CD4-positive, alpha-beta T cell treated with Interleukin-2 at 100 ng/mL for 4 hours (primary cell): ENCODE results near the gene UNC119B.
"Not testable (repeated sequence)": the region's sequence is repeated elsewhere in the genome, so short reads cannot be mapped to it uniquely, and the experiment has no call there.

Source experiments
- DNase-seq: peaks from one replicate; pipeline ENCODE4 v3.0.0-alpha.2; 2020; ENCODE audit warnings: low spot score

The UNC119B gene

DNA sequence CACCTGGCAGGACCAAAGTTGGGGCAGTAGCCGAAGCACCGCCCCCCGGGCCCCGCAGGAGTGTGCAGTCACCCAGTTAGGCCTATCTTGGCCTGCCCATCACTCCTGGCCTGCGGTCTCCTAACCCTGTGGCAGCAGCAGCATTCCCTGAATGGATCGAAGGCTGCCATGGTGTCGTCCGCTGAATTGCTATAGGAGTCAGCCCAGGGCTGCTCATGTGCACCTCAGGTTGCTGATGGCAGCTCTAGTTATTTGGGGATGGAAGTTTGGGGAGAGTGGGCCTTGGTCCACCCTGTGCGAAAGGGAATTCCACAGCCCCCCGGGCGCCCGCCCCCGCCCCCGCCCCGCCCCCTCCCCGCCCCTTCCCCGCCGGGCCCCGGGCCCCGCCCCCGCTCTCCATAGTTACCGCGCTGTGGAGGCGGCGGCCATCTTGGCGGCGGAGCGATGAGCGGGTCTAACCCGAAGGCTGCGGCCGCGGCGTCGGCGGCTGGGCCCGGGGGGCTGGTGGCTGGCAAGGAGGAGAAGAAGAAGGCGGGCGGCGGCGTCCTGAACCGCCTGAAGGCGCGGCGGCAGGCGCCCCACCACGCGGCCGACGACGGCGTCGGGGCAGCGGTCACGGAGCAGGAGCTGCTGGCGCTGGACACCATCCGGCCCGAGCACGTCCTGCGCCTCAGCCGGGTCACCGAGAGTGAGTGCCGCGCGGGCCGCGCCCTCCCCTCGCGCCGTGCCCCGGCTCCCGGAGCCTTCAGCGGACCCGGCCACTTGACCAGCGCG, at the start of gene UNC119B:
Gene UNC119B, plus strand, starts transcription at position 428 of the 774 bp plus-strand sequence. Its CDS starts 17 bp downstream, at position 445.
- DNase-seq, result peak; percentile 68

DNA sequence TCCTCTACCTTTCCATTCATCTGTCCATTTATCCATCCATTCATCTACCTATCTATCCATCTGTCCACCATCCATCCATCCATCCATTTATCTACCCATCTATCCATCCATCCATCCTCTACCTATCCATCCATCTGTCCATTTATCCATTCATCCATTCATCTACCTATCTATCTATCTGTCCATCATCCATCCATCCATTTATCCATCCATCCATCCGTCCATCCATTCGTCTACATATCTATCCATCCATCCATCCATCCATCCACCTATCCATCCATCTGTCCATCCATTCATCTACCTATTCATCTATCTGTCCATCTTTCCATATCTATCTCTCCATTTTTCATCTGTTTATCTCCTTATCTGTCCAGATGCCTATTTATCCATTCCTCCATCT, 48.8 kb upstream of the UNC119B start:
- DNase-seq, result no peak

DNA sequence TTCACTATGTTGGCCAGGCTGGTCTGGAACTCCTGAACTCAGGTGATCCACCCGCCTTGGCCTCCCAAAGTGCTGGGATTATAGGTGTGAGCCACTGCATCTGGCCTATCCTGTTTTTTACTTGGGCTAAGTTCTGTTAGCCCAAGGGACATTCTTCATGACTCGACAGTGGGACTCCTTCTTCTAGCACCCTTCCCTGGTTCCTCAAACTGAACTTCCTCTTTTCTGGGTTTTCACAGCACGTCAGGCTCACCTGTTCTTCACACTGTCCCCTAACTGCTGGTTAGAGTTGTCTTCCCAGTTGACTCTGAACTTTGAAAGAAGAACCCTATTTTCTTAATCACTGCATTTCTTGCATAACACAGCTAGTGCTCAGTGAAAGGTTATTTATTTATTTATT, 47.4 kb upstream of the UNC119B start:
- DNase-seq, result no peak

DNA sequence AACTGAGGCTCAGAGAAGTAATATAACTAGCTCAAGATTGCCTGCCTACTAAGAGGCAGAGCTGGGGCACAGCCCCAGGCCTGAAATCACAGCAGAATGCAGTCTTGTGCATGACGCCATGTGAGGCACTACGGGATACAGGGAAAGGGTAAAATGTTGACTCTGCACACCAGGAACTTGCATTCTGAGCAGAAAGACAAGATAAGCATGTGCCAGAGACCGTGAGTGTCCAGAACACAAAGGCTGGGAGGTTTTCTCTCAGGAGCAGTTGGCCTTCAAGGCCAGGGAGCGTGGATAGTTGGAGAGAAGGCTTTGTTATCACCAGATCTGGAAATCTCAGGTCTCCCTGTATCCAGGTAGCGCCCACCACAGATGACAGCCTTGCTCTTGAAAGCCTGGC, 46.5 kb upstream of the UNC119B start:
- DNase-seq, result no peak

DNA sequence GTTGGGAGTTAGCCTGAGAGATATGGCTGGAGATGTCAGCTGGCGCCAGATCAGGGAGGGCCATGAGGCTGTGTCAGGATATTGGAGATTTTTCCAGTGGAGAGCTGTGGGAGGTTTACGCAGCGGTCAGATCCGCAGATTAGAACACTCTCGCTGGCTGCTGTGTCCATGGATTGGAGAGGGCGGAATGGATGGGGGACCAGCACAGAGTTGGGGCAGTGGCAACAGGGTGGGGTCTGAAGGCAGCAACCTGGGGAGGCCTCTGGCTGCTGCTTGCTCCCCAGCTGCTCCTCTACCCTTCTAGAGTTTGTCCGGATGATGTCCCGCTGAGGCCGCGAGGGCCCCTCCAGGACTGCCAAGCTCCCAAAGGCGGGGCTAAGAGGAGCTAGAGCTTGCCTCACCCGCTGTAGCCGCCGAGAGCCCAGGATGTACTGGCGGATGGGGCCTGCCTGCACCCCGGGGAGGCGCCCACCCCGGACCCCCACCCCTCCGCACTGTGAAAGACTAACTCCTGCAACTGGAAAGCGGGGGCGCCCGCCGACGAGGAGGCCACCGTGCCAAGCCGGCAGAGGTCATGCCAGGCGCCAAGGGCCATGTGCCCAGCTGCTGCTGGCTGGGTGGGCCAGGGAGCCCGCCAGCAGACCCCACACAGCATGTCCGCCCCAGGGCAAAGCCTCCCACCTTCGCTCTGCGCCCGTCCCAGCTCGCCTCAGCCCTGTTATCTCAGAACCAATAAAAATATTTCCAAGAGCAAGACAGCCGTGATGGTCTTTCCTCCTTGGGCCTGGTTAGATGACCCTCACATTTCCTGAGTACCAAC, 43.5 kb upstream of the UNC119B start:
- DNase-seq, result no peak

DNA sequence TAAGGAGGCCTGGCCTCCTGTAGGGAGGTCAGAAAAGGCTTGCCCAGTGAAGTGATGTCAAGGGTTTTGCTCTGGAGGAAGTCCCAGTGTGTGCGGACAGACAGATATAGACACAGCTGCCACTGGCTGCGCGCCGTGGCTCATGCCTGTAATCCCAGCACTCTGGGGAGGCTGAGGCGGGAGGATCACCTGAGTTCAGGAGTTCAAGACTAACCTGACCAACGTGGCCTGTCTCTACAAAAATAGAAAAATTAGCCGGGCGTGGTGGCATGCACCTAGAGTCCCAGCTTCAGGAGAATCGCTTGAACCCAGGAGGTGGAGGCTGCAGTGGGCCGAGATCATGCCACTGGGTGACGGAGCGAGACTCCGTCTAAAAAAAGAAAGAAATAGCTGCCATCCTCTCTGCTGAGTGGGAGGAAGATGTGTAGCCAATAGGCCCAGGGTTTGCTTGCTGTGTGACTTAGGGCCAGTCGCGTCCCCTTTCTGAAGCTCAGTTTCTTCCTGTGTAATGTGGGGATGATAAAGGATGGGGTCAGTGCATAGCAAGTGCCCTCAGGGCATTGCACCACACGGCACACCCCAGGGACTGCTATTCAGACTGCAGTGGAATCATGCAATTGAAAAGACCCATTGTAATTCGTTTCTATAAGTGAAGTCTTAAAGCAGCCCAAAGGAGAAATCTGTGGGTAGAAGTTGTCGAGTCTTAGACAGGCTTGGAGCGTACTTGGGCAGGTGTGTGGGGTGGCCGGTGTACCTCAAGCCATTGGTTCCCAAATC, 42.0 kb upstream of the UNC119B start:
- DNase-seq, result no peak

DNA sequence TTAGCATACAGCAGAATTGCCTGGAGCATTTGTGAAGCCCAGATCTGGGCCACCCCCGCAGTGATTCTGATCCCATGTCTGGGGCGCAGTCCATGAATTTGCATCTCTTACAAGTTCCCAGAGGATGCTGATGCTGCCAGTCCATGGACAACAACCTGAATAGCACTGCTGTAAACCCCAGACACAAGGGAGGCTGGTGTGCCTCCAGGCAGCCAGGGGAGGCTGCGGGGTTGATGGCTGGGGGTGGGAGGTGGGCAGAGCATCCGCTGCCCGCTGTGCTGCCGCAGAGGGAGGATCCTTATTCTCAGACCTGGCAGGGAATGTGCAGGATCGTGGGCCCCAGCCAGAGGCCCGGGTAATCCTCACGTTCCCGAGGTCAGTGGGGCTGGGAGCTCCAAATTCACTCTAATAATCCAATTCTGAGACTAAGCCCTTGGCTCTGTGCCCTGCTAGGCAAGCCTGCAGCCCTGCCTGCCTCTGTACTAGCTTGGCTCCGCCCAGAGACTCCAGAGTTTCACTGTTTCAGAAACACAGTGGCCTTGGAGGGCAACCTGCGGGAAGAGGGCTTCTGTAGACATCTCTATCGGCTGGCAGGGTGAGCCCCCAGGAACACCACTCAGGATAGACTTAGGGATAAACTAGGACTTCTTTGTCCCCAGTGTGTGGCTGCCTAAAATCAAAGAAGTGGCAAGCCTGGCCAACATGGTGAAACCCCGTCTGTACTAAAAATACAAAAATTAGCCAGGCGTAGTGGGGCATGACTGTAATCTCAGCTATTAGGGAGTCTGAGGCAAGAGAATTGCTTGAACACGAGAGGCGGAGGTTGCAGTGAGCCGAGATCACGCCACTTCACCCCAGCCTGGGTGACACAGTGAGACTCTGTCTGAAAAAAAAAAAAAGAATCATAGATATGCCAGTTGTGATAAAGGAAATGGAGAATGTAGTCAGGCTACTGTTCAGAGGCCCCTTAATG, 41.1 kb upstream of the UNC119B start:
- DNase-seq, result no peak

DNA sequence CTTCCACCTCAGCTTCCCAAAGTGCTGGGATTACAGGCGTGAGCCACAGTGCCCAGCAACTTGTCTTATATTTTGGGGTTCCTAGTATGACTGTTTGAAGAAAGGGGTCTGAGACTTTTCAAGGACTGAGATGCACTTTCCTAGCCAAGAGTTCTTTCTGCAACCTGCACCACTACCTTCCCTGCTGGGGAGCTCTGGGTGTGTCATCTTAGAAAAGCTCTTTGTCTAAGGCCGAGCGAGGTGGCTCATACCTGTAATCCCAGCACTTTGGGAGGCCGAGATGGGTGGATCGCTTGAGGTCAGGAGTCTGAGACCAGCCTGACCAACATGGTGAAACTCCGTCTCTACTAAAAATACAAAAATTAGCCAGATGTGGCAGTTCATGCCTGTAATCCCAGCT, 40.0 kb upstream of the UNC119B start:
- DNase-seq, result not testable (repeated sequence)

DNA sequence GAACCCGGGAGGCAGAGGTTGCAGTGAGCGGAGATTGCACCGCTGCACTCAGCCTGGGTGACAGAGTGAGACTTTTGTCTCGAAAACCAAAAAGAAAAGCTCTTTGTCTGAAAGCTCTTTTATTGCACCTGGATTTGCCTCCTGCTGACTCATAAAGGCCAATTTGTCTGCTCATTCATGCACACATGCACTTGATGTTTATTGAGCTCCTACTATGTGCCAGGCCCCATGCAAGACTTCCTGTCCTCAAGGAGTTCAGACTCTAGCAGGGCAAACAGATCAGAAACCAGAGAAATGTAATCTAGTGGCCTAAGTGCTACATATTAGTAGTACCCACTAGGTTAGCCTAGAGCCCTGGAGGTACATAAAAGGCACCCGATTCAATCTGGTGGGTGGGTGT, 39.6 kb upstream of the UNC119B start:
- no peak for DNase-seq

DNA sequence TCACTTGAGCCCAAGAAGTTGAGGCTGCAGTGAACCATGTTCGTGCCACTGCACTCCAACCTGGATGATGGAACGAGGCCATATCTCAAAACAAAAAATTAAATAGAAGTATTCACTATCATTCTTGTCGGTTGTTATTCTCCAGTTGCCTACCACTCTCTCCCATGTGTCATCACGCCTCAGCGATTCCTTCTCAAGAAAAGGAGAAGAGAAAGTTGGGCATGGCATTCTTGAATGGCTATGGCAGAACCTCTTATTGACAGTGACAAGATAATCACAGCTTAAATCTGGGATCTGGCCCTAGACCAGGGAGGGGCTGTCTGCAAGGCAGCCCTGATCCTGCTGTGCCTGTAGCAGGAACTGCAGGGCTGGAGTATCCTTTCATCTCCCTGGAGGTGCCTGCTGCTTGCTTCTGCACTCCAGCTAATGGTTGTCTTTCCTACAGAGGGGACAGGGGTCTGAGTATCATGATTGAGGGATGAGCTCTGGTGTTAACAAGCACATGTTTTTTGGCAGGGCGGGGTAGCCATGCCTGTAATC, 36.1 kb upstream of the UNC119B start:
- no peak for DNase-seq

DNA sequence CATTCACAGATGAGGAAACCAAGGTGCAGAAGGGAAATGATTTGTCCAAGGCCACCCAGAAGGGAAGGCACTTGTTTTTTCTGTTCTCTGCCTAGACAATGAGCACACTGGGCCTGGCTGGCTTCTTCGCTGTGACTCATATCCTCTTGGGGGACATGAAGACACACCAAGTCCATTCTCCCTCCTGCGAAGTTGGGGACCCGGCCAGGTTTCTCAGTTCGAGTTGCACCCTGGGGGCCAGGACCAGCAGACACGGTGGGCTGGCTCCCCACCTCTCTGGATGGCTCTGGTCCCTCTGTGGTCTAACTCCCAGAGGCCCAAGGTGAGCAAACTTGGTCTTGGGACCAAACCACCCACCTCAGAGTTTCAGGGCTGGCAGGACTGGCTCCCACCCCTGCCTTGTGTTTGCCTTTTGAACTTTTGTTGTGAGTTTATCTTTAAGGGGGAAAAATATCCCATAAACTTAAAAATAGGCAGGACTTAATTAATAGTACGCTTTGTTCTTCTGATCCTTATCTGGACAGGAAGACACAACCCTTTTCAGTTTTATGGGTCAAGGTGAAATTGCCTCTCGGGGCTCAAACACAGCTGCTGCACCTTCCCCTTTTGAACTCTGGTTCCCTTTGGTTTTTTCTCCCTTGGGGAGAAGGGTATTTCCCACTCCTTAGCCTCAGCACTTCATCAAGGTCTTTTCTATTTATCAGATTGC, 32.3 kb upstream of the UNC119B start:
- peak; percentile 14 for DNase-seq

DNA sequence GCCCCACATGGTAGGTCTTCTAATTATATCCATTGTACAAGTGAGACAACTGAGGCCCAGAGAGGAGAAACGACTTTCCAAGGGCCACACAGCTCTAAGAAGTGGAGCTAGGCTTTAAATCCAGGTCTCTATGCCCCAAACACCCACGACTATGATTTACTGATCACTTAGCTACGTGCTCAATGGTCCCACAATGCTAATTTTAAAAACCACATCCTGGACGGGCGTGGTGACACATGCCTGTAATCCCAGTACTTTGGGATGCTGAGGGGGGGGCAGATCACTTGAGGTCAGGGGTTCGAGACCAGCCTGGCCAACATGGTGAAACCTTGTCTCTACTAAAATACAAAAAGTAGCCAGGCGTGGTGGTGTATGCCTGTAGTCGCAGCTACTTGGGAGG, 31.7 kb upstream of the UNC119B start:
- no peak for DNase-seq

DNA sequence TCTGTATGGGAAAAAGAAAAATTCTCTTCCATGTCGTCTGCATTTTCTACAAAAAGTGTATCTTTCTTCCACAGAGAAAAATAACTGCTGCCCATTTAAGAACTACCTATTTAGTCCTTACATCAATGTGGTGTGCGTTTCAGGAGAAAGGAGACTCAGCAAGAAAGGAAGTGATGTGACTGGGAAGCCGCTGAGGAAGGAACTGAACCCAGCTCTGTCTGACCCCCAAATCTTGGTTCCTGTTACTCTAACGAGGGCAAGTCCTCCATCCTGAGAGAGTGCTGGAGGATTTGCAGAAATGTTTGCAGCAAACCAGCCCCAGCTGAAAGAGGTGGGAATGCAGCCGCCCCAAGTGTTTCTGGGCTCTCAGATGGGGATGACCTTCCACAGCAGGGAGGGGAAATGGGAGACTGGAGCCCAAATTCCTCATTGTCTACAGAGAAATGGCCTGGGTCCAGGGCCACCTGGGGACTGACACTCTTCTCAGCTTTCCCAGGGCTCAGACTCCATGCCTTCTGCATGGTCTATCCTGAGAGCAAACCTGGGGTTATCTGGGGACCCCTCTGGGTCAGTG, 30.0 kb upstream of the UNC119B start:
- no peak for DNase-seq

DNA sequence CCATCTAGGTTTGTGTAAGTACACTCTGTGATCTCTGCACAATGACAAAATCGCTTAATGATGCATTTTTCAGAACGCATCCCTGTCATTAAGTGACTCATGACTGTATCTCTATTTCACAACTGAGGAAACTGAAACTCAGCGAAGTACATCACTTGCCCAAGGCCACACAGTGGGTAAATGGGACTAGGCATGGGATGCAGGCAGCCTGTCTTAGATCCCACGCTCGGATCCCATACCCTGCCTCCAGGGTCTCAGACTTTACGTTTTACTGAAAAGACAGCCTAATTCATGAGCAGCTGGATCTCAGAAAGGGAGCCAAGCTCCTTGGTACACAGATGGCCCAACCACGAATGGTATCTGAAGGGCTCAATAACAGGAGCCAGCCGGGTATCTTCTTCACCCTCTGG, 25.7 kb upstream of the UNC119B start:
- DNase-seq, result no peak

DNA sequence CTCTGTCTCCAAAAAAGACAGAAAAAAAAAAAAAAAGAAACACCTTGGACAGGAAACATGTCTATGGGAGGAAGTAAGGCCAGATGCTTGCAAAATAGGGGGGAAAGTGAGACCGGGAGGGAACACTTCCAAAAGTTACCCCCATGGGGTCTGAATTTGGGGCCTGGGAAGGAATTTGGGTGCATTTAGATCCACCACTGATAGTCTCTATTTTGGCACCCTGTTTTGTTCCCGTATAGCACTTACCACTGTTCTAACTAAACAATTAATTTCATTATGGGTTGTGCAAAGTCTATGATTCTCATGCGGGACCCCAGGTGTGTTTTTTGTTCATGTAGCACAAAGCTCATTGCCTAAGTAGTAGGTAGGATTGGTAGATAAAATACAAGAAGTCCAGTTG, 24.7 kb upstream of the UNC119B start:
- no peak for DNase-seq

DNA sequence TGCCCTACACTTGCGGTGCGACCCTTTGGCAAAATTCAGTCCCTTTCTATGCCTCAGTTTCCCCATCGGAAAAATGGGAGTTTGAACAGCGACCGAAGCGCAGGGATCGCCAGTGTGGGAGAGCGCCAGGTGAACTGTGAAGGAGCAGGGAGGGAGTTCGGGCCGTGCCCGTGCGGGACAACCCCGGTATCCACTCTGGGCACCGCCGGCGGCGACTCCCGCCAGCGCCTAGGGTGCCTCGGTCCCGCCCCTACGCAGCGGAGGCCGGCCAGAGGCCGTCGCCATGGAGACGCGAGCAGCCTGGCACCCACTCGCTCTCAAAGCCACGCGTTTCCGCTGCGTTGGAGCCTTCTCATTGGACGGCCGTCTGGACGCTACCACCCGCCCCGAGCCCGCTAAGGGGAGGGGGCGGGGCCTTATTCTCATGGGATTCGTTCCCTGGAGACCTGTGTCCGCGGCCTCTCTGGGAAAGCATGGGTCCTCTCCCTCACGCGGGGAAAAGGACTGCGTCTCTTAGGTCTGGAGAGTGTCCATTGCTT, 24.0 kb upstream of the UNC119B start:
- peak; percentile 97 for DNase-seq

DNA sequence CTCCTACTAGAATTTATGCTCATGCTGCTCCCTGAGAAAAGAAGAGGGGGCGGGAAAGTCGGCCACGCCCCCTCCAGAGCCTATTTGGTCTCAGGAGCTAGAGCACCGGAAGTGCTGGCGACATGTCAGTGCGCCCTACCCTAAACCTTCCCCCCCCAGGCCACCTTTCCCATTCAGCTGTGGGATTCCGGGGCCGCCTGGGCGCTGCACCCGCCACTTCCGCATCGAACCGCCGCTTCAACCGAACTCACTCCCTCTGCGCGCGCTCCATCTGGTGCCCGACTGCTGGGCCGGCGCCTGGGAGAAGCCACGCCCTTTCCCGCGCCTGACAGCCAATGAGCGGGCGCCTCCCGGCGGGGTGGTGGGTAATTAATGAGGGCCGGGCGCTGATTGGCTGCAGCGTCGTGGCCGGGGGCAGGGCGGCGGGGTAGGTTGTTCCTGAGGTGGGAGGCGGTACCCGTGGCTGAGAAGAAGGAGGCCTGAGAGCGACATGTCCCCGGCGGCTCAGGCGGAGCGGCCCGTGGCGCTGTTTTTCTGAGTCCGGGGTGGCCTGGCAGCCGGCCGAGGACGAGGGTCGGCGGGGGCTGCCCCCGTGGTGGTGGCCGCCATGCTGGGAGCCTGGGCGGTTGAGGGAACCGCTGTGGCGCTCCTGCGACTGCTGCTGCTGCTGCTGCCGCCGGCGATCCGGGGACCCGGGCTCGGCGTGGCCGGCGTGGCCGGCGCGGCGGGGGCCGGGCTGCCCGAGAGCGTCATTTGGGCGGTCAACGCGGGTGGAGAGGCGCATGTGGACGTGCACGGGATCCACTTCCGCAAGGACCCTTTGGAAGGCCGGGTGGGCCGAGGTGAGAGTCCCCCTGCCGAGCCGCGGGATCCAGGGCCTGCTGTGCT, 23.3 kb upstream of the UNC119B start, which contains the start of gene MLEC:
Gene MLEC, plus strand, starts transcription at position 460 of the 888 bp plus-strand sequence. Its CDS starts 148 bp downstream, at position 608.
- DNase-seq, result peak; percentile 99

DNA sequence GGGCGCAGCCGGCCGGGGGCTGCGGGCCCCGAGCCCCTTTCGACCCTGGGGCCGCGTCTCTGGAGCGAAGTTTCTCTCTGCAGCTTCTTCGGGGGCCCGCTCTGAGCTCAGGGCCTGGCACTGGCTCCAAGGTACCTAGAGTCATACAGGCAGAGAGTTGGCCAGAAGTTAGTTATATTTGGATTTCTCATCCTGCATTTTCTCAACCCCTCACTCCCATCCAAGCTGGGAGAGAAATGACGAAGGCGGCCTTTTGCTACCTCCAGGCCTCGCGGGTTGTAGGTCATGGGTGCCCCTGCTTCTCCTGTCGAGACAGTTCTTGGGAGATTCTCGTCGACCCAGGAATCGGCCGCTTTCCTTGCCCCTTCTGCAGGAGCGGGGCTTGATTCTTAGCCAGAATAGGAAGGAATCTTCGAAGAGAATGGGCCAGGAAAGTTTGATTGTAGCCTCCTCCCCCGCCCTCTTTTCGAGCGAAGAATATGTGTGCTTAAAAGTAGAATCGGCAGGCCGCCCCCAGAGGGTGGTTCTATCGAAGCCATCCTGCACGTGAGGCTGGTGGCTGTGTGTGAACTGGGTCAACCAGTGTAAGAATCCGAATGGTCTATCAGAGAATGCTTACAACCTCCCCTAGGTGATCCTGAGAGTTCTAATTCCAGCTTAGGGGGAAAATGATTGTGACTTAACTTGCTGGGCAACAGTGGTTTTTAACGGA, 22.5 kb upstream of the UNC119B start:
- peak; percentile 17 for DNase-seq
